HFF-Myc (cell line): ENCODE results near the gene ARHGEF10L.

ENCODE experiments used
- DNase-seq: peaks from one replicate; pipeline ENCODE4 v3.0.0-alpha.2; 2011; ENCODE audit warnings: low read depth; ENCODE audit errors: extremely low read depth
- H3K4me3 ChIP-seq: replicated peaks from 2 replicates; pipeline ENCODE4 v1.5.1; 2011; ENCODE audit warnings: low read depth, mild to moderate bottlenecking, control low read depth, low read length
- TF ChIP-seq, protein P1 (sequence below): IDR thresholded peaks from 2 replicates; pipeline ENCODE4 v1.5.1; 2012; ENCODE audit warnings: mild to moderate bottlenecking, low read depth, low read length, control low read depth; ENCODE audit errors: missing control alignments

The ARHGEF10L gene

DNA sequence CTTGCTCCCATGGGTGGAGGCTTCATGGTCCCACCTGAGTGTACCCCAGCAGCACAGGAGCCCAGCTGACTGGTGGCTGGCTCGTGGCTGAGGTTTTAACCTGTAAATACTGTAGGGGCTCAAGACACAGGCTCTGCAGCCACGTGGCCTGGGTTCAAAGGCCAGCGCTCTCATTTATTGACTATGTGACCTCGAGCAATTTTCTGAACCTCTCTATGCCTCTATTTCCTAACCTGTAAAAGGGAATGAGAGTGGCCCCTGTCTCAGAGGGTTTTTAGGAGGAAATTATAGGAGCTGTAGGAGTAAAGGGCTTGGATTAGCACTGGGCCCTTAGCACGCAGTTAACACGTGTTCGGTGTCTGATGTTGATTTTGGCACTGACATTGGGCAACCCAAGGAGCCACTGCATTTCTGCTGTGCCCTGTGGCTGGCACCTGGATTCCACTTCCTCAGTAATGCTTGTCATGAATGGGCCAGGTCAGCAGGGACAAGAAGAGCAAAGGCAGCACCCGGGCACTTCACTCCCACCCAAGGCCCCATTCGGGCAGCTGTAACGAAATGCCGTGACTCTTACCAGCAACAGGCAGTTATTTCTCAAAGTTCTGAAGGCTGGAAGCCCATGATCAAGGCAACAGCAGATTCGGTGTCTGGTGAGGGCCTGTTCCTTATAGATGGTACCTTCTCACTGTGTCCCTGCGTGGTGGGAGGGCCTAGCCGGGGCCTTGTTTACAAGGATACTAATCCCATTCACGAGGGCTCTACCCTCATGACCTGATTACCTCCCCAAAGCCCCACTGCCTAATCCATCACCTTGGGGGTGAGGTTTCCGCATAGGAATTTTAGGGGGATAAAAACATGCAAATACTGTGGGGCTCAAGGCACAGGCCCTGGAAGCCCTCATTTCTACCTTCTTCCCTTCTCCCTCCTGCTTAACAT, 25.2 kb downstream of the ARHGEF10L start:
- DNase-seq: no peak

GRCh38 chr1:17565461-17566252, 26.2 kb downstream of the ARHGEF10L start:
- DNase-seq: no peak
- H3K4me3 ChIP-seq: no peak overlapping the region
- TF ChIP-seq, protein P1, sequence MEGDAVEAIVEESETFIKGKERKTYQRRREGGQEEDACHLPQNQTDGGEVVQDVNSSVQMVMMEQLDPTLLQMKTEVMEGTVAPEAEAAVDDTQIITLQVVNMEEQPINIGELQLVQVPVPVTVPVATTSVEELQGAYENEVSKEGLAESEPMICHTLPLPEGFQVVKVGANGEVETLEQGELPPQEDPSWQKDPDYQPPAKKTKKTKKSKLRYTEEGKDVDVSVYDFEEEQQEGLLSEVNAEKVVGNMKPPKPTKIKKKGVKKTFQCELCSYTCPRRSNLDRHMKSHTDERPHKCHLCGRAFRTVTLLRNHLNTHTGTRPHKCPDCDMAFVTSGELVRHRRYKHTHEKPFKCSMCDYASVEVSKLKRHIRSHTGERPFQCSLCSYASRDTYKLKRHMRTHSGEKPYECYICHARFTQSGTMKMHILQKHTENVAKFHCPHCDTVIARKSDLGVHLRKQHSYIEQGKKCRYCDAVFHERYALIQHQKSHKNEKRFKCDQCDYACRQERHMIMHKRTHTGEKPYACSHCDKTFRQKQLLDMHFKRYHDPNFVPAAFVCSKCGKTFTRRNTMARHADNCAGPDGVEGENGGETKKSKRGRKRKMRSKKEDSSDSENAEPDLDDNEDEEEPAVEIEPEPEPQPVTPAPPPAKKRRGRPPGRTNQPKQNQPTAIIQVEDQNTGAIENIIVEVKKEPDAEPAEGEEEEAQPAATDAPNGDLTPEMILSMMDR: no peak

More for the DNA sequence above, 25.2 kb downstream of the ARHGEF10L start:
- TF ChIP-seq, protein P1: no peak
- H3K4me3 ChIP-seq: no peak overlapping the region

DNA sequence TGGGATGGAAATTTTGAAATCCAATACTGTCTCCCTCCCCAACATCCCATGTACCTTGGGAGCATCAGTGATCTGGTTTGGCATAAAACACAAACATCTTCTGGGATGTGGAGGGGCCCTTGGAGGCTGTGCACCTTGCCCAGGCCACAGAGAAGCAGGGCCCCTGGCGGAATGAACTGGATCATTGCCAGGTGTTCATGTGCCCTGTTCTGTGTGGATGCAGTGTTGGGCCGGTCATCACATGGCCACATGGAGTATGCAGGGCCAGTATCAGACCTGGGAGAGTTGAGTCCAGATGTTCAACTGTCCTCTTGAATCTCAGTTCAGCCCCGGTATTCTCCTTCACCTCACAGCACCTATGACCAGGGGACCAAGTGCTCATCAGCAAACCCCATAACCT, 26.9 kb downstream of the ARHGEF10L start:
- no peak overlapping the region for H3K4me3 ChIP-seq
- no peak for DNase-seq
- TF ChIP-seq, protein P1: no peak

DNA sequence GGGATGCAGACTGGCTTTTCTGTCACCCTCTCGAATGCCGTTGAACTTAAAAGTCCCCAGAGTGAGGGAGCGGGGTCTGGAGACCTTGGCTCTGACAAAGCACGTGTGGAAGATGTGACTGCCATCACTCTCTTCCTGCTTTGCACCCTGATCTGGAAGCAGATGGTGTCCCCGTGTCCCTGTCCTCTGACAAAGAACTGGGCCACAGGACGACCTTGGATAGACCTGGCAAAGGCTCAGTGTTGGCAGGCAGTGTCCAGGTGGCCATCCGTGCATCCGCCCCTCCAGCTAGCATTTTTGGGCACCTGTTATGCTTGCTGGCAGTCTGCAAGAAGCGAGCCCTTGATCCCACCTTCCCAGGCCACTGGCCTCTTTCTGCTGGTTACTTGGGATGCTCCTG, 27.4 kb downstream of the ARHGEF10L start:
- DNase-seq: no peak
- H3K4me3 ChIP-seq: no peak overlapping the region
- TF ChIP-seq, protein P1: no peak

DNA sequence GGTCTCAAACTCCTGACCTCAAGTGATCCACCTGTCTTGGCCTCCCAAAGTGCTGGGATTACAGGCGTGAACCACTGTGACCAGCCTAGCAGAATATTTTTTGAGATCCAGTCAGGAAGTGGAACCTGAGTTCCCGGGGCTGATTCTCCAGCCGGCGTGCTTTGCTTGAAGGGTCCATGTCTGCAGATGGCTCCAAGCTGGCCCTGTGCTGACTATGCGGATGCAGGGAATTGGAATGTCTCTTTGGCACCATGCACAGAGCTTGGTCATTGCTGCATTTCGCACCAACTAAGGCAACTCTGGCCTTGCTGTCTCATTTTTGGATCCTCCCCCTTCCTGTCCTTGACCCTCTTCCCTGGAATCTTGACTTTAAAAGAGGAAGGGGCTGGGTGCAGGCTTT, 28.1 kb downstream of the ARHGEF10L start:
- TF ChIP-seq, protein P1: no peak
- DNase-seq: peak; percentile 20

GRCh38 chr1:17568014-17568900, 28.8 kb downstream of the ARHGEF10L start:
- DNase-seq: no peak
- no peak overlapping the region for H3K4me3 ChIP-seq
- TF ChIP-seq, protein P1: no peak

More for the DNA sequence above, 28.1 kb downstream of the ARHGEF10L start:
- H3K4me3 ChIP-seq: no peak overlapping the region
